OCI-LY7 (cell line): Measurements from ENCODE around the gene RNF215.

Experiments used
- EZH2phosphoT487 ChIP-seq: fragments of 200-600 bp; sonication (generic); IDR thresholded peaks from 2 replicates; pipeline ENCODE4 v1.6.1; 2018; ENCODE audit warnings: low read depth, borderline replicate concordance, mild to moderate bottlenecking, mixed run types, antibody characterized with exemption, low read length, moderate library complexity, mixed read lengths
- TF ChIP-seq, protein P1 (sequence below): fragments of 200-600 bp; sonication (generic); conservative IDR thresholded peaks from 2 replicates; pipeline ENCODE4 v1.5.1; 2014; ENCODE audit warnings: mild to moderate bottlenecking, antibody characterized with exemption, low read length, moderate library complexity, mixed read lengths

DNA sequence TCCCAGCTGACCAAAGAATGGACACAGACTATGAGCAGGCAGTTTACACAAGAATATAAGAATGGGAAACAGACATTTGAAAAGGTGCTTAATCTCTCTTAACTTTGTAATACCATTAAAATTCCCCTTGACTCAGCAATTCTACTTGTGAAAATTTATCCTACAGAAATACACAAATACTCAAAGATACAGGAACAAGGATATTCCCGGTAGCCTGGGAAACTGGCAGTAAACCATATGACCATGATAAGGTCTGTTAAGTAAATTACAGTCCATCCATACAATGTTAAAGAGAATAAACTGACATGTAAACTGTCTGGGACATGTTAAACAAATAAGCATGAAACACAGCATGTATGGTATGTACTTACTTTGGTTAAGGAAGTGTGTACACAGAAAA is 29.6 kb upstream of the RNF215 start:
- TF ChIP-seq, protein P1, sequence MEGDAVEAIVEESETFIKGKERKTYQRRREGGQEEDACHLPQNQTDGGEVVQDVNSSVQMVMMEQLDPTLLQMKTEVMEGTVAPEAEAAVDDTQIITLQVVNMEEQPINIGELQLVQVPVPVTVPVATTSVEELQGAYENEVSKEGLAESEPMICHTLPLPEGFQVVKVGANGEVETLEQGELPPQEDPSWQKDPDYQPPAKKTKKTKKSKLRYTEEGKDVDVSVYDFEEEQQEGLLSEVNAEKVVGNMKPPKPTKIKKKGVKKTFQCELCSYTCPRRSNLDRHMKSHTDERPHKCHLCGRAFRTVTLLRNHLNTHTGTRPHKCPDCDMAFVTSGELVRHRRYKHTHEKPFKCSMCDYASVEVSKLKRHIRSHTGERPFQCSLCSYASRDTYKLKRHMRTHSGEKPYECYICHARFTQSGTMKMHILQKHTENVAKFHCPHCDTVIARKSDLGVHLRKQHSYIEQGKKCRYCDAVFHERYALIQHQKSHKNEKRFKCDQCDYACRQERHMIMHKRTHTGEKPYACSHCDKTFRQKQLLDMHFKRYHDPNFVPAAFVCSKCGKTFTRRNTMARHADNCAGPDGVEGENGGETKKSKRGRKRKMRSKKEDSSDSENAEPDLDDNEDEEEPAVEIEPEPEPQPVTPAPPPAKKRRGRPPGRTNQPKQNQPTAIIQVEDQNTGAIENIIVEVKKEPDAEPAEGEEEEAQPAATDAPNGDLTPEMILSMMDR, result no peak
- TF ChIP-seq EZH2phosphoT487, result no peak
